Fibroblast of gingiva (primary cell): ENCODE data around the gene LYZL2.
"Not testable (repeated sequence)": the region's sequence is repeated elsewhere in the genome, so short reads cannot be mapped to it uniquely, and the experiment has no call there.

Experiments used
- DNase-seq: peaks from one replicate; pipeline ENCODE4 v3.0.0-alpha.2; 2011; ENCODE audit warnings: low read depth

LYZL2 gene

DNA sequence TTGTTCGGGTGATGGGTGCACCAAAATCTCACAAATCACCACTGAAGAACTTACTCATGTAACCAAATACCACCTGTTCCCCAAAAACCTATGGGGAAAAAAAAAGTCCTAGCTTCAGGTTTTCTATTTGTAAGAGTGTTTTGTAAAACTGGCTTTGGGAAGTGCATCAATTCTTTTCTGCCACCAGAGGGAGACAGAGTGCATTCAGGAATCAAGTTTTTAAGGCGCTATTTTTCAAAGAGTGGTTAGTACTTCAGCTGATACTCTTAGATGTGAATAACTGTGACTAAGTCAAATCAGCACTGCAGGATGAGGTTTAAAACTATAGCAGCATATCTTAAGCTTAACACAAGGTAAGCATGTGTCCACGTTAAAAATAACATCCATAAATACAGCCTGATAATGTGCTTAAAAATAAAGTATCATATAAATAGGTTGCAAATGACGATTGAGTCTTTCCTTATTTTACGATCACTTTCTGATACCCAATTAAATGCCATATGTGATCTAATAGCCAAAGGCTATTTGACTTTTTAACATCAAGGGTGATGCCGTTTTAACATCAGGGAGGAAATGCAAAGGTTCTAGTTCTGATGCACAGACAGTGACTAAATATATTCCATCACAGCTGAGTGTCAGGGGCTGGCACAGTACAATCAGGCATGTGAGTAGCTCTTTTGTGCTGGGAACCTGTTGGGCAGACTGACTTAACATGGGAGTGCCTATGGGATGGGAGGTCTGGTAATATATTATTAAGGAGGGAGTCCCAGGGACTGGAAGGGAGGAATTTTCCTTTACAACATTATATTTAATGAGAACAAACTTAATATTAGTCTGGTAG lies 10.6 kb upstream of the LYZL2 start:
- peak; percentile 55 for DNase-seq

DNA sequence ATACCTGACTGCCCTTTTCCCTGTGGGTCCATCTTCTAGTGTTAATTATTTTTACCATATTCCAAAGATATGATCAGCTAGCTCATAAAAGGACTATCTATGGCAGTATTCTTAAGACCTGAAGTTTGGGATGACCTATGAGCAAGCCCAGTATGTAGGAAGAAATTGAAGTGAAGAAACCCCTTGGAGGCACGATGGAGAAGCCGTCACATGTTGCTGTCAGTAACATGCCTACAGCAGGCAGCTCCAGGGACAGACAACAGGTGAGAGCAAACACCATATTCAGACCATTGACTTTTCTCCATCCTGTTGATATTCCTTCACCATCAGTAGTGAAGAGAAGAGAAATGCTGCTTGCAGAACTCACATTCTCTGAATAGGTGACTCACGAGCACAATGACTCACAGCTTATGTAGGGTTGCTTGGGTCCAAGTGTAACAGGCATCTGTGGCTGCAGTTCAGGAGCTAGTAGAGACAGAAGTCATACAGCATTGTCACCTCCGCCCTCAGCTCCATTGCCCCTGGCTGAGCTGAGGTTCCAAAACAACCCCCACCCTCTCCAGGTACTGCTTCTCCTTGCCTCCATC lies 8.4 kb upstream of the LYZL2 start:
- DNase-seq, result peak; percentile 79

DNA sequence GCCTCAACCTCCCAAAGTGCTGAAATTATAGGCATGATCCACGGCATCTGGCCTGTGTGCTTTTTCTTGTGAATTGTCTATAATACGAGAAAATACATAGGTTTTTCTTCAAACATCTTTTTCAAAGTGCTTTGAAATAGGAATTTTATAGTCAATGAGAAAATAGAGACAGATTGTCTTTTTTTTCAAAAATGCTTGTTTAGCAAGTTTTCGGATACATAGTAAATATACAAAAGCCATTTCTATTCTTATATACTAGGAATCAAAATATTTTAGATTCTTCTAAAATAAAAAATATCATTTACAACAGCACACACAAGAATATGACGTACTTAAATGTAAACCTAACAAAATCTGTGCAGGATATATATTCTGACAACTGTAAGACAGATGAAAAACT lies 1.6 kb upstream of the LYZL2 start:
- DNase-seq, result no peak

DNA sequence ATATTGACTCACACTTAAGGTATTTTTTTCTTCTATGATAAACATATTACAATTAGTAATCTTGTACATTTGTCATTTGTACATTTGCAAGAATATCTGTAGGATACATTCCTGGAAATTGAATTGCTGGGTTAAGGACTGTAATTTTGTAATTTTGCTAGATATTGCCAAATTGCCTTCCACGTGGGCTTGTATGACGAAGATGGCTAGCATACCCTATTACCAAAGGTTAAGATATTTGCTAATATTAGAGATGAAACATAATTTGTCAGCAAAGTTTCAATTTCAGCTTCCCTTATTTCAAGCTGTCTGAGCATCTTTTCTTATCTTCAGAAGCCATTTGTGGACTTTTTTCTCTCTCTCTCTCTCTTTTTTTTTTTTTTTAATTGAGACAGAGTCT lies 1.0 kb upstream of the LYZL2 start:
- DNase-seq, result peak; percentile 89

DNA sequence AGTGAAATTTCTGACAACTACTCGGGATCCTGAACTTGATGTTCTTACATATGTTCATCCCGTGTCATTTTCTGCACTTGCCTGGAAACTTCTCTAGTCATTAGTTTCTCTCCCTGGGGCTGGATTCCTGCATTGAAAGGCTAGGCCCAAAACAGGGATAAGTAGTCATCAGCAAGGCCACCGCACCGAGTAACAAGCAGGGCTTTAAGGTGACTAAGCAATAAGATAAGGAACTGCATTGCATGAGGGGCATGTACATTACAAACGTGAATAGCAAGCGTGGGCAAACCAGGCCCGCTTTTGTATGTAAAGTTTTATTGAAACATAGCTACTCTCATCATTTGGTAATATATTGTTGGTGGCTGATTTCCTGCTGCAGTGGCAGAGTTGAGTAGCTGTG lies 977 bp downstream of the LYZL2 start:
- DNase-seq, result not testable (repeated sequence)

DNA sequence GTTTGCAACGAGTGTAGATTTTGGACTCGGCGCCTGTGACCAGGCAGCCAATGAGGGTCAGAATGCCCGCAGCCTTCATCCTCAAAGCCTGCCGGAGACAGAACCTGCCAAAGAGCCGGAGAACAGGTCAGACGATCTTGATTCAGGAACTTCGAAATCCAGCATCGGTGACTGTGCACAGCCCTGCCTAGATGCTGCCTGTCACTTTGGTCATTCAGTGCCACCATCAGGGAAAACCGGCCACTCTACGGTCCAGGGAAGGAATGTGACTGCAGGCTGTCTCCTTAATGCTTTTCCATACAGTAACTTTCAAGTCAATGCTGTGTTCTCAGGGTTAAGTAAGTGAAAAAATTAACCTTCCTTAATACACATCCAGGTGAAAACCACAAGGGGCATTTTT lies 2.7 kb downstream of the LYZL2 start:
- not testable (repeated sequence) for DNase-seq

DNA sequence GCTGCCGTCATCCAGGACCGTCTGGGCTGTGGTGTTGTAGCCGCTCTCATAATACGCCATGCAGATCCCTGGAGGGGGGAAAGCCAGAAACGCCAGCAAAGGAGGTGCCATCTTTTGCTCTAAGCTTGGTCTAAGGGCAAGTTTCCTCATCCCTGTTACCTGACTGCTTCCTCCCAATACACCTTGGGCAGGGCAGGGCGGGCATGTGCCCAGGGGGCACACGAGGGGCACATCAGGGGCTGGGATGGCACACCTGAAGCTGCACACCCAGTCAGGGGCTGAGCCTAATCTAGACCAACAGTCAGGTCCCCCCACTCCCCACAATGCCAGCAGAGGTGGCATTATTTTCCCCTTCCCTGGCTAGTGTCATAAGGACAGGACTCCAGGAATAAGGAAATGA lies 3.4 kb downstream of the LYZL2 start:
- DNase-seq, result not testable (repeated sequence)

DNA sequence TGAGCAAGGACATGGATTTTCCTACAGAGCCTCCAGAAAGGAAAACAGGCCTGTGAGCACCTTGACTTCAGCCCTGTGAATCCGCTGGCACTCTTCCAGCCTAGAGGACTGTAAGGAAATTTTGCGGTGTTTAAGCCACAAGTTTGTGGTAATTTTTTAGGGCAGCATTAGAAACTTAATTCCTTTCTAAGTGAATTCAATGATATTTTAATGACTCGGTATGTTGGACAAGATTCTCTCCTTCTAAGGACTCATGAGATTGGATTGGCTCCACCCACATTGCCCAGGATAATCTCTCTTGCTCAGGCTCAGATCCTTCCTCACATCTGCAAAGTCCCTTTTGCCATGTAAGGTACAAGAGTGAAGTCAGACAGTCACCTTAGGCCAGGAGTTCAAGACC lies 4.5 kb downstream of the LYZL2 start:
- peak; percentile 1 for DNase-seq

DNA sequence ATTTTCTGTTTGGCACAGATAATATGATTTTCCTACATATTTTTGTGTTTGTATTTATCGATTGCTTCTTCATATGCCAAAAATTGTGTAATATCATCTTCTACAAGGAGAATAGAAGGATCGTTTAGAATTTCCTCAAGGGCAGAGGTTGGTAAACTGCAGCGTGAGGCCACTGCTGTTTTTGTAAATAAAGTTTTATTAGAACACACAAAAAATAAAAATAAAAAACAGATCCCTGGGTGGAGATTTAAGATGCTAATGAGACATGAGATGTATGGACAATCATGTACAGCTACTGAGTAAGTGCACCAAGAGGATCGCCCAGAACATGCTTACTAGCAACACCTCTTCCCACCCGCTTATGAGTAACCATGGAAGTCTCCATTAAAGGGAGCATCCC lies 9.6 kb downstream of the LYZL2 start:
- no peak for DNase-seq

DNA sequence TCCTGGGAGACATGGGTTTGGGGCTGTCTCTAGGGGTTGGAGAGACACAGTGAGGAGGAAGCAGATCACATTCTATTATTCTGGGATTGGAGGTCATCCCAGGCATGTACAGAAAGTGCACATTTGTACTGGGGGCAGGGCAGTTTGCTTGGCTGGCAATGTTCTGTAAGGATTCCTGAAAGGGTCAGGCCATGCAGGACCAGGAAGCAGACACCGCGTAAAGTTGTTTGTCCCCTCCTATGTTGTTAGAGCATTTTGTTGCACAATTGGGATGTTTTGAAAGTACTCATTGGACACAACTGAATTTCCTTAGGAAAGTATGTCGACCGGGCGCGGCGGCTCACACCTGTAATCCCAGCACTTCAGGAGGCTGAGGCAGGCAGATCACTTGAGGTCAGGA lies 12.5 kb downstream of the LYZL2 start:
- DNase-seq, result no peak

DNA sequence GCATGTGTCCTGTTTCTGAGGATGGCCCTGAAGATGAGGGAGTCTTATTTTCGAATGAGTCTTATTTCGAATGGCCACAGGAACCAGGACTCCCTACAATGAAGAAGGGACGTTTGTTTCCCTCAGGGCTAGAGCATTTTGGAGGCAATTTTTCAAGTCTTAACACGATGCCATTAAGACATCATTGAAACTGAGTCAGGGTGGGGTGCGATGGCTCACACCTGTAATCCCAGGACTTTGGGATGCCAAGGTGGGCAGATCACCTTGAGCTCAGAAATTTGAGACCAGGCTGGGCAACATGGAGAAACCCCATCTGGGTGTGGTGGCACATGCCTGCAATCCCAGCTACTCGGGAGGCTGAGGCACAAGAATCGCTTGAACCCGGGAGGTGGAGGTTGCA lies 18.5 kb downstream of the LYZL2 start:
- DNase-seq, result not testable (repeated sequence)

DNA sequence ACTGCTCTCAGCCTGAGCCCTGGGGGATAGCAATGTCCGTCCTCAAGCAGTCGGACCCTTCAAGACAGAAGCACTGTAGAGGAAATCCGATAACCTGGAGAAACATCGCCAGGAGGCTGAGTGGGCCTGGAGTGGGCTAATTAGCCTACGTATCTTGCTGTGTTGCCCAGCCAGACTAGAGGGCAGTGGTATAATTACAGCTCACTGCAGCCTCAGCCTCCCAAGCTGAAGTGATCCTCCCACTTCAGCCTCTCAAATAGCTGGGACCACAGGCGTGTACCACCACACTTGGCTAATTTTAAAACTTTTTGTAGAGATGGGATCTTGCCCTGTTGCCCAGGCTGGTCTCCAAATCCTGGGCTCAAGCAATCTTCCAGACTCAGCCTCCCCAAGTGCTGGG lies 21.7 kb downstream of the LYZL2 start:
- DNase-seq, result no peak

DNA sequence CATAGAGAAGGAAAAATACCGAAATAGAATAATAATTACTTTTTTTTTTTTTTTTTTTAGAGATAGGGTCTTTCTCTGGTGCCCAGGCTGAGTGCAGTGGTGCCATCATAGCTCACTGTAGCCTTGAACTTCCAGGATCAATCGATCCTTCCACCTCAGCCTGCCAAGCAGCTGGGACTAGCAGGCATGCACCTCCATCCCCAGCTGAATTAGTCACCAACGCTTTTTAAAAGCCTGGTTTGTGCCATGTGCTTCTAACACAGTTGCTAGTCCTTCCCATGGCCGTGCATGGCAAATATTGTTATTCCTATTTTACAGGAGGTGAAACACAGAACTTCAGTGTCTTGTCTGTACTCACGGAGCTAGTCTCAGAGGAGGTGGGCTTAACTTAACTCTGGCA lies 23.2 kb downstream of the LYZL2 start:
- DNase-seq, result no peak

DNA sequence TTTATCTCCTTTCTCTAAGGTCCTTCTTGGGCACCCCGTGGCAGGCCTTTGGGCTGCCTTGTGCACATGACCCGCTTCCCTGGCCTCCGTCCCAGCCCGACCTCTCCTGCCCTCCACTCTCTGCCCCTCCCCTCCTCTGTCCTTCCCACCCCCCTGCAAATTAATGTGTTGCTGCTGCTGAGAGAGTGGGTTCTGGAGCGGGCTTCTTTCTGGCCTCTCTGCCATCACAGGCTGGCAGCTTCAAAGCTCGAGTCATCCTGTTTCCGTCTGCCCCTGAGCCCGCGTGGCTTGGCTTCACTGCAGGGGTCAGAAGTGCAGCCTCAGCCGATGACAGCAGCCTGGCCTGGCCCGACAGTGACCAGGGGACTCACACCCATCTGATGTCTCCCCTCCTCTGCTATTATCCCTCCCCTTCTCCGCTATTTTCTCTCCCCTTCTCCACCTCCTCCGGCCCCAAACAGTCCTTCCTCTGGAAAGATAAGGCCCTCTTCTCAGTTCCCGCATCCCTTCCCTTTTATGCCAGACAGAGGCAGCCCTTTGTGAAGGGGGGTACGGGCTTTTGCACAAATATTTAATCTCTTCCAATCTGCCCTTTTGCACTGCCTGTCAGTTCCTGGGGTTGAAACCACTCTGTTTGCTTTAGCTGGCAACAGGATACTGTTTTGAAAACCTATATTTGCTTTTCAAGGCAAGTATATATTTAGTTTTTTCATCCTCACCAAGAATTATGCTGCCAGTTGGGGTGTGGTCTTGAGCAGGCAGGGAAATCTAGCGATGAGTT lies 24.0 kb downstream of the LYZL2 start:
- not testable (repeated sequence) for DNase-seq

DNA sequence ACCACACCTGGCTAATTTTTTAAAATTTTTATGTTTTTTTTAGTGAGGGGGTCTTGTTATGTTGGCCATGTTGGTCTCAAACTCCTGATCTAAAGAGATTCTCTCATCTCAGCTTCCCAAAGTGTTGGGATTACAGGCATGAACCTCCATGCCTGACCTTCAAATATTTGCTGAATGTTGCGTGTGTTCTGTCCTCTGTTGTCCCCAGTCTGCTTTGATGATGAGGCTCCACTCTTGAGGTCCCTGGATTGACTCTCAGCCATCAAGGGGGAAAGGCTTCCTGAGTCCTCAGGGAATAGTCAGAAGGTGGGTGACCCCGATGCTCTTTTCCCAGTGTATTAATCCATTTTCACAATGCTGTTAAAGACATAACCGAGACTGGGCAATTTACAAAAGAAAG lies 26.0 kb downstream of the LYZL2 start:
- no peak for DNase-seq

DNA sequence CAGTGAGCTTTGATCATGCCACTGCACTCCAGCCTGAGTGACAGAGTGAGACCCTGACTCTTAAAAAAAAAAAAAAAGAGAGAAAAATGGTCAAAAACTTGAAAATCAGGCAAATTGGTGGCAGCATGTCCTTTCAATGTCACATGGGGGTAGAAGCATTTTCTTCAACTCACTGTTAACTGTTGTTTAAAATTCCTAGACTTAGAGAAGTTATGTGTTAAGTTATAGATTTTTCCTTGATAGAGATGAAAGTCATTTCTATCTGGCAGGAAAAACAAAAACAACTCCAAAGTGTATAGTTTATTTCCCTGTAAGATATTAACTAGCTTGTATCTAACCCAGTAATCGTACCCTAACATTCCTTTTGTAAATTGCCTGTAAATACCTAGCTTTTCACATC lies 26.8 kb downstream of the LYZL2 start:
- DNase-seq, result no peak

DNA sequence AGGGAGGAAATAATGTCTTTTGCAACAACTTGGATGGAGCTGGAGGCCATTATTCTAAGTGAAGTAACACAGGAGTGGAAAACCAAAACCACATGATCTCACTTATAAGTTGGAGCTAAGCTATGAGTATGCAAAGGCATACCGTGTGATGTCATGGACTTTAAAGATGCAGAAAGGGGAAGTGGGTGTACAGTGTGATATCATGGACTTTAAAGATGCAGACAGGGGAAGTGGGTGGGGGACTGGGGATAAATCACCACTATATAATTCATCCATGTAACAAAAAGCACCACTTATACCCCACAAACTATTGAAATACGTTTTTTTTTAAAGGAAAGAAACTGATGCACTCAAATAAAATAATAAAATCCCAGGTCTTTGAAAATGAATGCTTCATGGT lies 29.5 kb downstream of the LYZL2 start:
- DNase-seq, result peak; percentile 3

DNA sequence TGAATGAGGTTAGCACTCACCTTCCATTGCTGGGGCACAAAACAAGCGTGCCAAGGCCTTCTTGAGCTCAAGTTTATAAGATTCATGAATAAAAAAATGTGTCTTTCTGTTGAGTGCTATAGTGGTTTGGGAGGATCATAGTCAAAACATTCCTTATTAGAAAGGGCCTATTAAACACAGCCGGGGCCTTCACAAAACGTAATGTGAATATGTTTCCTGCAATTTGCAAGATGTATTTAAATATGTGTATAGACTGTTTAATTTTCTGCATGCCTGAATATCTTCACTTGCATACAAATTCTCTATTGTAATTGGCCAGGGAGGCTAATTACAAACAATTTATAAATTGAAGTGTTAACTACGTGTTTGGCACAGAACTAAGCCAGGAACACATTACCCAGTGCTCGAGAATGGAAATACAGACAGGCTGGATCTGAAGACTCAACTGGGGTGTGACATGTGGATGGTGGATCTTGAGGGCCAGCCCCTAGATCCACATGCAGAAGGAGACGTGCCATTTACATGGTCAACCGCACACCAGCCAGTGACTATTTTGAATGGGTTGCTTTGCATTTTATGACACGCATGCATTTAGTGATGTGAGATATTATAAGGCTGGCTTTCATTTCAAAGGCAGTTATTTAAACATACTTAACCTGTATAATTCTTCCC lies 31.3 kb downstream of the LYZL2 start:
- no peak for DNase-seq

DNA sequence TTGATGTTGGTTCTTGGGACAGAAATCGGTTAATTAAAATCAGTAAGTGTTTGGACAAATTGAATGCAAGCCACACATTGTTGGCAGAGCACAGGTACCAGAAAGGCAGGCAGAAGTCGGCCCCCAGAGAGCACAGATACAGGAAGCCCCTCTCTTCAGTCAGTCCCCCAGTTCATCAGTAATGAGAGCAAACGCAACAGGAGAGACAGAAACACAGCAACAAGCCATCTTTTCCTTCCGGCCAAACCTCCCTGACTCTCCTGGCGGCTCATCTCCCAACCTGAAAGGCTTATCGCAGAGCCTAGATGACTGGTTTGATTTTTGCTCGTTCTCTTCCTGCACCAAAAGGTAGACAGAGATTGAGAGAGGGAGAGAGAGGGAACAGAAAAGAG lies 32.1 kb downstream of the LYZL2 start:
- DNase-seq, result not testable (repeated sequence)

DNA sequence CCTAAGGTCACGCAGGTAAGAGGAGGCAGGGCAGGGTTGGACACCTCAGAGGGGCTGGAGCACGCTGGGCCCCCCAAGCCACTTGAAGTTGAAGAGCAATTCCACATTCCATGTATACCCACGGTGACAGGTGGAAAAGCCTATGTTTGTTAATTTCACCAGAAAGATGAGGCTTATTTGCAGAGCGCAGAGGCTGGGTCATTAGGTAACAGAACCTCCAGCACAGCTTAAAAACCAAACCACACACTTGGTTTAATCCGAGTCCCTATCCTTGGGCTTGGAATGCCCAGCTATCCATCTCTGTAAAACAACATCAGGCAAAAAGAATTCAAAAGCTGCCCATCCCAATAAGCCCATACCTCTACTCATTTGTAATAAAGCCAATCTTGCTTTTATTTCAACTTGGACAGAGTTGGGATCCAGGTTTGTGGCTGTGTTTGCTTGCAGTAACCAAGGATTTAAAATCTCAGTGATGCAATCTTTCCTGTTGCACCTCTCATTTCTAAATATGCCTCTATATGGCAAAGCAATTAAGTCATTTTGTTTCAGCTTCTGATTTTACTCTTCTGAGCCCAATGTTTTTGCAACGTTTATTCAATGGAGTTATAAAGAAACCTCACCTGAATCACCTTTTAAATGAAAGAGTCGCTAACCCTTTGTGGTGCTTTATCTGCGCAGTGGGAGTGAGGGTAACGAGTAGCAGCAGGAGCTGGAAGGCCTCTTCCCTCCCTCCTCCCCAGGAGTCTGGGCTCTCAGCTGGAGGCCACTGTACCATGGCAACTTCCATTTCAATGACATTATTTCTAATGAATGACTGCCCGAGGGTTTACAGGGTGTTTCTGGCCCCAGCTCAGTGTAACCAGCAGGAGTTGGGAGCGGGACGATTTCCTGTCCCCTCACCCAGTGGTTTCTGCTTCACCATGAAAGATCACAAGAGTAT lies 32.8 kb downstream of the LYZL2 start:
- not testable (repeated sequence) for DNase-seq

DNA sequence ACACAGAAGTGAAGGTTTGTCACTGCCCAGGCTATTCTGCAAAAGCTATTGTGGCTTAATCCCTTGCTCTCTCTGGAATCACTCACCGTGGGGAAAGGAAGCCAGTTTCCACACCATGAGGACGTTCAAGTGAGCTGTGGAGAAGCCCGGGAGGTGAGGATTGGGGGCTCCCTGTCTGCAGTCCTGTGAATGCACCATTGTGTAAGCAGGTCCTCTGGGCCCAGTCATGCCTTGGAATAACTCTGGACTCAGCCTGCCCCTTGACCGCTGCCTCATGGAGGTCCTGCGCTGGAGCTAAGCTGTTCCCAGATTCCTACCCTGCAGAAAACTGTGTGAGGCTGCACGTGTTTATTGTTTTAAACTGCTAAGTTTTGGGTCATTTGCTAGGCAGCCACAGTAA lies 33.5 kb downstream of the LYZL2 start:
- DNase-seq, result no peak
